GM13977 (cell line): ENCODE data around the gene TET2.
A peak's percentile ranks its signal among the peaks of the same experiment; 100 is the strongest.

ENCODE experiments used
- DNase-seq: peaks from one replicate; pipeline ENCODE4 v3.0.0; 2012; ENCODE audit warnings: low spot score
- CTCF ChIP-seq: IDR thresholded peaks from 2 replicates; pipeline ENCODE4 v1.5.1; 2012; ENCODE audit warnings: mild to moderate bottlenecking, control low read depth; ENCODE audit not compliant: insufficient read depth; ENCODE audit errors: extremely low read depth, missing control alignments
- in situ Hi-C: fragments of 300-500 bp; cut with MboI; formaldehyde crosslinking; loops from one replicate; pipeline ENCODE4 v1.12.0; 2022; ENCODE audit warnings: low sequenced_read_pairs, low pct_unique_long_range_greater_than_20kb, mixed read lengths, inconsistent platforms; ENCODE audit not compliant: unreplicated experiment

Gene TET2

DNA sequence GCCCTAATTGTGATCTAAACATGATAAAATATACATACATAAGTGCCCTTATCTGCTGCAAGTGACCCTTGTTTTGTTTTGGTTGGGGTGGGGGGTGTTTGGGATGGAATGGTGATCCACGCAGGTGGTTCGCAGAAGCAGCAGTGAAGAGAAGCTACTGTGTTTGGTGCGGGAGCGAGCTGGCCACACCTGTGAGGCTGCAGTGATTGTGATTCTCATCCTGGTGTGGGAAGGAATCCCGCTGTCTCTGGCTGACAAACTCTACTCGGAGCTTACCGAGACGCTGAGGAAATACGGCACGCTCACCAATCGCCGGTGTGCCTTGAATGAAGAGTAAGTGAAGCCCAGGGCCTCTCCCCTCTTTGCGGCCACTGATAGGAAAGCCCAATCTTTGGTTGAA, 96.8 kb downstream of the TET2 start:
- in situ Hi-C loops = no loop called here
- no peak for TF ChIP-seq CTCF
- no peak for DNase-seq

DNA sequence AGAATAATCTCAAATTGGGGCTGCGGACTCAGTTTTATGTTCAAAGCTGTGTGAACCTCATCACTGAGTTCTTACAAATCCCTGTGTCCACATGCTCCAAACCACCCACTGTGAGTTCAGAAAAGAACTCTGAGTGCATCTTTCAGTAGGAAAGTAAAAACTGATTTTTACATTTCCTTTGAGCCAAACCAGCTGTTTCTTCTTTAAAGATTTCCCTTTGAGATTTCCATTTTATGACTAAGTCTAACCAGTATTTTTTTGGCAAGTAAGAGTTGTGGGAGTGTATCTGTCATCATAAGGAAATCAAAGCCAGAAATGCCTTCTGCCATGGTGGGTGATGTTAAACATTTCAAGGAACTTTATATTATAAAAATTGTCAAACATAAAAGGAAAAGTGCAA, 100.0 kb downstream of the TET2 start:
- no peak for DNase-seq
- in situ Hi-C loops = no loop called here
- TF ChIP-seq CTCF = no peak

DNA sequence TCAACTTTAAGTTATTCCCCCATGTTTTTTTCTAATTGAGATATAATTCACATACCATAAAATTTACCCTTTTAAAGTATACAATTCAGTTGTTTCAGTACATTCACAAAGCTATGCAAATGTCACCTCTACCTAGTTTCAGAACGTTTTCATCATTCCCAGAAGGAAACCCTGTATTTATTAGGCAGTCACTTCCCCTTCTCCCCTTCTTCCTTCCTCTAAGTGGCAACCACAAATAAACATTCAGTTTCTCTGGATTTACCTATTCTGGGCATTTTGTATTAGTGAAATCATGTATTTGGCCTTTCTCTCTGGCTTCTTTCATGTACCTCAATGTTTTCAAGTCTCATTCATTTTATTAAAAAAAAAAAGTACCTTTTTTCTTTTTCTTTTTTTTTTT, 101.9 kb downstream of the TET2 start:
- no peak for DNase-seq
- TF ChIP-seq CTCF = no peak
- in situ Hi-C loops = no loop called here

GRCh38 chr4:105257817-105258495, 111.3 kb downstream of the TET2 start:
- TF ChIP-seq CTCF = peak; percentile 11
- in situ Hi-C loops = no loop called here

DNA sequence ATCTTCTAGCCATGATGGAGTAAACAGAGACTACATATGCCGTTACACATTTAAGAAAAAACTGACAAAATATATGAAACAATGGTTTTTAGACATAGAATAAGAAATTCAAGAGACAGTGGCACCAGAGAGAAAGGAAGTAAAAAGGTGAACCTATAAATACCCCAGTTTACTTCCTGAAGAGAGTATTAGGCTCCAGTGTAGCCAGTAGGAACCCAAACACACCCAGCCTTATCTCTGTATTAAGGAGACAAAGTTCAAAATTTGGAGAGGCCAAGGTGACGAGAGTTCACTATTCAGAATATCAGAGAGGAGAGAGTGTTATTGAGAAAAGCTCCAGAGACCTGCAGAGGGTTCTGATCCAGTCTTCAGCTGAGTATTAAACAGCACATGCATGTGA, 119.0 kb downstream of the TET2 start:
- DNase-seq = no peak
- in situ Hi-C loops = no loop called here
- no peak for TF ChIP-seq CTCF

More at GRCh38 chr4:105257817-105258495, 111.3 kb downstream of the TET2 start:
- DNase-seq = no peak

- TF ChIP-seq CTCF = no peak
- no peak for DNase-seq
- in situ Hi-C loops = no loop called here
Observed at GRCh38 chr4:105267280-105267679, 120.6 kb downstream of the TET2 start.
